Neural progenitor cell (in vitro differentiated cells): ENCODE results near the gene COA4.

Experiments used
- EZH2 ChIP-seq: fragments of 200-600 bp; sonication (generic); IDR thresholded peaks from 2 replicates; pipeline ENCODE4 v1.6.1; 2017; ENCODE audit warnings: antibody characterized with exemption, mild to moderate bottlenecking, moderate library complexity
- TF ChIP-seq, protein P1 (sequence below): fragments of 200-600 bp; sonication (generic); IDR thresholded peaks from 2 replicates; pipeline ENCODE4 v1.5.1; 2017; ENCODE audit warnings: antibody characterized with exemption, mild to moderate bottlenecking

- TF ChIP-seq, protein P1, sequence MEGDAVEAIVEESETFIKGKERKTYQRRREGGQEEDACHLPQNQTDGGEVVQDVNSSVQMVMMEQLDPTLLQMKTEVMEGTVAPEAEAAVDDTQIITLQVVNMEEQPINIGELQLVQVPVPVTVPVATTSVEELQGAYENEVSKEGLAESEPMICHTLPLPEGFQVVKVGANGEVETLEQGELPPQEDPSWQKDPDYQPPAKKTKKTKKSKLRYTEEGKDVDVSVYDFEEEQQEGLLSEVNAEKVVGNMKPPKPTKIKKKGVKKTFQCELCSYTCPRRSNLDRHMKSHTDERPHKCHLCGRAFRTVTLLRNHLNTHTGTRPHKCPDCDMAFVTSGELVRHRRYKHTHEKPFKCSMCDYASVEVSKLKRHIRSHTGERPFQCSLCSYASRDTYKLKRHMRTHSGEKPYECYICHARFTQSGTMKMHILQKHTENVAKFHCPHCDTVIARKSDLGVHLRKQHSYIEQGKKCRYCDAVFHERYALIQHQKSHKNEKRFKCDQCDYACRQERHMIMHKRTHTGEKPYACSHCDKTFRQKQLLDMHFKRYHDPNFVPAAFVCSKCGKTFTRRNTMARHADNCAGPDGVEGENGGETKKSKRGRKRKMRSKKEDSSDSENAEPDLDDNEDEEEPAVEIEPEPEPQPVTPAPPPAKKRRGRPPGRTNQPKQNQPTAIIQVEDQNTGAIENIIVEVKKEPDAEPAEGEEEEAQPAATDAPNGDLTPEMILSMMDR: no peak
- no peak for TF ChIP-seq EZH2
Observed at GRCh38 chr11:73907191-73907590, 30.5 kb upstream of the COA4 start.
